ENCODE data around the gene DOCK11.

GRCh38 chrX:118496763-118497079 lies 1.1 kb downstream of the DOCK11 start:
- TF ChIP-seq GATA3 (IDR thresholded peaks at IDR 0.05; ENCODE audit: low read depth, low read length) = no peak
- no peak for TF ChIP-seq GATA2 (IDR thresholded peaks at IDR 0.05; ENCODE audit: low read depth, low read length)
